GM19397 (cell line): ENCODE data around the gene ARHGAP22.

Experiments
- ATAC-seq: cut with Tn5 transposase; IDR thresholded peaks from one replicate; pipeline ENCODE4 v1.9.1; 2021; ENCODE audit warnings: mild to moderate bottlenecking, moderate library complexity; ENCODE audit not compliant: unreplicated experiment

The ARHGAP22 gene

DNA sequence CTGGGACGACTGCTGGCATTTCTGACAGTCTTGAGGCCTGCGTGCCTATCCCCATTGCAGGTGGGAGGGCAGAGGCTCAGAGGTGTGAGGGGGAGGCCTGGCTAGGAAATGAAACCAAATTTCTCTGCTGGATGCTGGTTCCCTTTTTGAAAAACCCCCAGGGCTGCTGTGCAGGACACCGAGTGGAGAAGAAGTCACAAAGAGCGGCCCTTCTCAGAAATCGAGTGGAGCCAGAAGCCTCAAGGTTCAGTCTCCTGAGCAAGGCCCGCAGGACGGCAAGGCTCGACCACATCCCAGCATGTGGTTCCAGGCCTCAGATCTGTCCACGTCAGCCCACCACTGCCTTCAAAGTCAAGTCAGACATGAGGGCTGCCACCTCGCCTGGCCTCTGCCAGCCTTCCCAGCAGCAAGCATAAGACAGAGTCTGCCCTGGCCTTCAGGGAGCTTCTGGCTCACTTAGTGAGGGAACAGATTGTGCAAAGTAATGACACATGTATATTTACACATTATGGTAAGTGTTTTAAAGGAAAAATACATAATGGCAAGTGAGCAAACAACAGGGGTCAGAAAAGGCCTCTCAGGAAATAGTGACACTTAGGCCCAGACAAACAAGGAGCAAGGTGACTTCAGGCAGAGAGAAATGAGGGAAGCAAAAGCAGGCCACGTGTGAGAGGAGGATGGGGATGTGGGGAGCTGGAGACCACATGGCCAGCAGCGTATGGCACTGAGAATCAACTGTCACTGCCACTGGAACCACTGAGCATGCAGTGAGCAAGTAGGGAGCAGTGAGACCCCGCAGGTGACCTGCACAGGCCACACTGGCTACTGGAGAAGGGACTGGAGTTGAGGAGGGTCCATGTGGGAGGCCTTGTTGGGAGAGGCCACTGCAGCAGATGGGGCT is 86.7 kb downstream of the ARHGAP22 start:
- ATAC-seq = no peak

GRCh38 chr10:48517482-48517881 is 87.4 kb downstream of the ARHGAP22 start:
- ATAC-seq = no peak

- no peak for ATAC-seq
These were observed 88.0 kb downstream of the ARHGAP22 start for GRCh38 chr10:48516911-48517310.

DNA sequence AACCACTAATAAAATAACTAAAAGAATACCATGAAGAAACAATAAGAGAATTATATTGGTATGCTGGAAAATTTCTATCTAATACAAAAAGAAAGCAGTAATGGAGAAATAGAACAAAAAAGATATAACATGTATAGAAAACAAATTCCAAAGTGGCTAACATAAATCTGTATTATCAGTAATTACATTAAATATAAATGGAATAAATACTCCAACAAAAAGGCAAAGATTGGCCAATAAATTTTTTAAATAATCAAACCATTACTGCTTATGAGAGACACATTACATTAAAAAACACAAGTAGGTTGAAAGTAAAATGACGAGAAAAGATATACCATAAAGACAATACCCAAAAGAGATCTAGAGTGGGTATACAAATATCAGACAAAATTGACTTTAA is 90.0 kb downstream of the ARHGAP22 start:
- no peak for ATAC-seq

DNA sequence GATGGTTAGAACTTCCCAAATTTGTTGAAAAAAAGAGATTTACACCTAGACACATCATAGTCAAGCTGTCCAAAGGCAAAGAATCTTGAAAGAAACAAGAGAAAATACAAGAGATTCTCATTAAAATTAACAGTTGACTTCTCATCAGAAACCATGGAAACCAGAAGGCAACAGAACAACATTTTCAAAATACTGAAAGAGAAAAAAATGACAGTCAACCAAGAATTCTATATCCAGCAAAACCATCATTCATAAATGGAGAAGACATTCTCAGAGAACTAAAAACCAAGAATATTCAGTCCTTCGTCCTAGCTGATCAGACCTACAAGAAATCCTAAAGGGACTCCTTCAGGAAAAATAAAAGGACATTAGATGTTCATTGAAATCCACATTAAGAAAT is 90.6 kb downstream of the ARHGAP22 start:
- no peak for ATAC-seq

- ATAC-seq = no peak
These were observed 92.0 kb downstream of the ARHGAP22 start for GRCh38 chr10:48512861-48513260.

DNA sequence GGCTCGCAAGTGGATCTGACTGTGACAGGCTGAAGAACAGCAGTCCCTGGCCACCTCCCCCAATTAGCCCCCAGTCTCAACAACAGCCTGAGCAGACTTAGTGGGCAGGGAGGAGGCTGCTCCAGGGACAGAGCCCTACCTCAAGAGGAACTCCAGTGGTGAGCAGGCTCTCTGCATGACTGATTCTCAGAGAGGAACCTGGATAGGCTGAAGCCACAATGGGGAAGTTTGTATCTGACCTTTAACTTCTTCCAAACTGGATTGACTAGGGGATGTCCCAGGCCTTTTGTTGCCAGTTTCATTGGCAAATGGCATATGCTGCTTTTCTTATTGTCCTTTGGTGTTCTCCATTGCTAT is 93.0 kb downstream of the ARHGAP22 start:
- ATAC-seq = no peak

DNA sequence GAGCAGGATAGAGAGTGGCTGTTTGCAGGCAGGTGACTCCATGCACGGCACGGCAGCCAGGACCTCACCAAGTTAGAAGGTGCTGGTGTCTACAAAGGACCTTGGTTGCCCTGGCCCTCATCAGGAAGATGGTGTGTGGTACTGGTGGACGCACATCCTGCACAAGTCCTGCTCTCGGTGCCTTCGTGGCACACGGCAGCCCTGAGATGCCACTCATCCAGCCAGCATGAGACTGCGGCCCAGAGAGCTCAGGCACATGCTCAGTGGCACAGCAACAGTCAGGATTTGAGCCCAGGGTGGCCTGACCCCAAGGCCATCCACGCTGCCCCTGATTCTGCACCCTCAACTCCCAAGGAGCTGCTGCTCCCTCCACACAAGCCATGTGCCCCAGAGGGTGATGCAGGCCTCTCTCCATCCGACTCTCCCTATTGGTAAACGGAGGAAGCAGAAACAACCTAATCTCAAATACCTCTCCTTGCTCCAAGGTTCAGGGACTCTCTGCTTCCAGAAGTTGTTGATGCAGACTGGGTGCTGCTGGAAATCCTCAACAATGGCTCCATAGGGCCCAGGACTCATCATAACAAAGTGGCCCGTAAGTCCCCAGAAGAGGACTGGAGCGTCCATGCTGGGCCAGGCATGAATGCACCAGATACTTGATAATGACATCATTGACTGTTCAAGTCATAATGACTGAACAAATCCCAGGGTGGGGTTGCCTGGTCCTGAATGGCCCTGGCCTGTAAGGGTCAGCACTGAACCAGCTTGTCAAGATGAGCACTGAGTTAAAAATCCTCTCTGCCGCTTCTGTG is 93.6 kb downstream of the ARHGAP22 start:
- no peak for ATAC-seq

DNA sequence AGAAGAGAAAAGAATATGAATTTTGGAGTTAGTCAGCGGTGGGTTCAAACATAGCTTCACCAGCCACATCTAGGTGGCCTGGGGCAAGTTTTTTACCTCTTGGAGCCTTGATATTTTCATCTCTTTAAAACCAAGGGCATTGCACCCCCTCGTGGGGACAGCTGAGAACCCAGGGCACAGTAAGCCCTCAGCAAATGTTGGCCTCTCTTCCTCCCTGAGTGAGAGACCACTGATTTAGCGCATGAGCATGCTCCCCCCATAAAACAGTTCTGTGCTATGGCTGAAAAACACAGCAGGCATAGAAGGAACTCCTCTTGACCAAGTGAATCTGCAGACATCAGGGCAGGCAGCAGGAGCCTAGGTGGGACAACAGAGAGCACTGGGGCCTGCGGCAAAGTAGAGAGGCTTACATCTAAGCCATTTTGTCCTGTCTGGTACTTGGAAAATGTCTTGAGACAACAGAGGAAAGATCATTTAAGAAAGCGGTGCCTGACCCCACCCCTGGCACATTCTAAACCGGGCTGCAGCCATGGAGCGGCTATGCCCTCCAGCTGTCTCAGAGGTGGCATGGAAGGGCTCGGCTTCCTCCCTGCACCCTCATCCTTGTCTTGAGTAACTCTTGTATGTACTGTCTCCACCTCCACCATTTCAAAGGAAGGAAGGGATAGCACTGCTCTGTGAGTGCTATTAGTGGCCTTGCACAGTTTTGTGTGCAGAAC is 94.7 kb downstream of the ARHGAP22 start:
- no peak for ATAC-seq

GRCh38 chr10:48508791-48509772 is 95.8 kb downstream of the ARHGAP22 start:
- ATAC-seq = no peak

DNA sequence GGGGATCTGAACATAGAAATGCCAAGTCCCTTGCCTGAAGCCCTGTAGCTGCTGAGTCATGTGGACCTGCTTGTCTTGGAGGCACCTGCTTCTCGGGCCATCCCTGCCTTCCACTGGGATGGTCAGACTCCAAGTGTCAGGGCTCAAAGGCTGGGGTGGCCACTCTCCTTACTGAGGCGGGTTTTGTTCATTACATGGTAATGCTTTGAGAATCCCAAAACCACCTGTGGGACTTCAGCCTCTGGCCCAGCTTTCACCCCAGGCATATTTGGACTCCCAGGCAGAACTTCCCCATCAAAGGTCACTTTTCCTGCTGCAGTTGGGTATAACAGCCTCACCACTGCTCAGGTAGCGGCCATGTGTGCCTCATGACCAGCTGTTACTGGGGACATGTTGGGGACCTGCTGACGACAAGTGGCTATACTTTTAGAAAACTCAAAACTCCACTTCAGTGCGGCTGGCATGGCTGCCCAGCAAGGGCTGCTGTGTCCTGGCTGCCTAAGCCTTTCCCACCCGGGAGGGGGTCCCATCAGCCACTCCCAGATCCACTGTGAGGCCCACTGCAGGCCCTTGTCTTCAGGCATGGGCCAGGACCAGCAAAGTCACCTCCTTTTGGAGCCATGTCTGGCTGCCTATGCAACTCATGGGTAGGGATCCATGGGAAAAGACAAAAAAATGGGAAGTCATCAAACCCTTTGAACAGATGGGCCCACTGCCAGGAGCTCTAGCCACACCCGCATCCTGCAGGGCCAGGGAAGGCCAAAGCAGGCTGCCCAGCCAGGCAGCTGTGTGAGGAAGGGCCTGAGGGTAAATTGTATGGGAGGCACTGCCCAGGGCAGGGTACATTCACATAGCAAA is 96.7 kb downstream of the ARHGAP22 start:
- ATAC-seq = no peak

GRCh38 chr10:48507494-48507893 is 97.4 kb downstream of the ARHGAP22 start:
- ATAC-seq = no peak

DNA sequence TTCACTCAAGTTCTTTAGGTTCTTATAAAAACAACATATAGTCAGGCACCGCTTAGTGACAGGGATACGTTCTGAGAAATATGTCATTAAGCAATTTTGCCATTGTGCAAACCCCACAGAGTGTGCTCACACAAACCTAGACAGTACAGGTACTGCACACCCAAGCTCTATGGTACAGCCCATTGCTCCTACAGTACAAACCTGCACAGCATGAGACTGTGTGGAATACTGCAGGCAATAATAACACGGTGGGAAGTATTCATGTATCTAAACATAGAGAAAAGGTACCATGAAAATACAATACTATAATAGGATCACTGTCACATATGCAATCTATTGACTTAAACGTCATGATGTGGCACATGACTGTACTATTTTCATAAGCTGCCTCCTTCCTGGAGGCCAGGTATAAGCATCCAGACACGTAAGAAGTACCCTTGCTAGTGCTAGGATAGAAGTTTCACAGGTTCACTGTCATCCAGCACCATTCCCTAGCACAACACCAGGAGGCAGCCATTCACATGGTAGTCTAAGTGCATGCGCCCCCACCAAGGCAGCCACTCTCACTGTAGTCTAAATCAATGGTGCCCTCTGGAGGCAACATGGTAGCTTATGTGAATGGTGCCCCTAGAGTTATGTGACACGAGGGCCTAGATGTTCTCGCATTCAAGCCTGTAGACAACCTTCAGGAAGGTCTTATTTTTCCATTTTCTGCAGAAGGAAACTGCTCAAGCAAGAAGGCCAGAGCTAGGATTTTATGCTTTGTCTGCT is 98.5 kb downstream of the ARHGAP22 start:
- no peak for ATAC-seq

GRCh38 chr10:48505394-48506112 is 99.3 kb downstream of the ARHGAP22 start:
- no peak for ATAC-seq

DNA sequence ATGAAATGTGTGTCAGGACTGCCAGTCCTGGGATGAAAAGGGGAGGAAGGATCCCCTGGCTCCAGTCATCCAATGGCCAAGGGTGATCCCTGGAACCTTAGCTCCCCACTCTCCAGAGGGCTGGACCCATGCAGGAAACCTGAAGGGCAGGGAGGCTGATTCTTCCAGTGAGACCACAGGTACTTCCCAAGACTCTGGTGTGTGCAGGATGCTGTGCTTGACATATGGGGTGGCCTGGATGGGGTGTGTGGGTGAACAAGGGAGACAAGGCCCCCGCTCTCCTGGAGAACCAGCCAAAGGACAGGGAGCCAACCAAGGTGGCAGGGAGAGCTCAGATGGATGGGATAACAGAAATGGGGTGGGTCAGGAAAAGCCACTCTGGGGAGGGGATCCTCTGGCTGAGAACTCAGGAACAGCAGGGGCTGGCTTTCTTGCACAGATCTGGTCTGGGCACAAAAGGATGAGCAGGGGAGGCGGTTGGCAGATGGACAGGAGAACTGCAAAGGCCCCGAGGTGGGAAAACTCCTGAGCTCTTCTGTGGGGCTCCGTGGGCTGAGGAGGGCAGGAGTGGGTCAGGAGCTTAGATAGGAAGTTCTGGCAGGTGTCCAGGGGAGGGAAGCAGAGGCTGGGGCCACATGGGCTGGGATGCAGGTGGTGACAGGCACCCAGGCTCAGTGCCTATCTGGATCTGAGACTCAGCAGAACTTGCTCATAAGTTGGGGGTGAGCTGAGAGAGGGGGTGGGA is 100.6 kb downstream of the ARHGAP22 start:
- ATAC-seq = no peak

DNA sequence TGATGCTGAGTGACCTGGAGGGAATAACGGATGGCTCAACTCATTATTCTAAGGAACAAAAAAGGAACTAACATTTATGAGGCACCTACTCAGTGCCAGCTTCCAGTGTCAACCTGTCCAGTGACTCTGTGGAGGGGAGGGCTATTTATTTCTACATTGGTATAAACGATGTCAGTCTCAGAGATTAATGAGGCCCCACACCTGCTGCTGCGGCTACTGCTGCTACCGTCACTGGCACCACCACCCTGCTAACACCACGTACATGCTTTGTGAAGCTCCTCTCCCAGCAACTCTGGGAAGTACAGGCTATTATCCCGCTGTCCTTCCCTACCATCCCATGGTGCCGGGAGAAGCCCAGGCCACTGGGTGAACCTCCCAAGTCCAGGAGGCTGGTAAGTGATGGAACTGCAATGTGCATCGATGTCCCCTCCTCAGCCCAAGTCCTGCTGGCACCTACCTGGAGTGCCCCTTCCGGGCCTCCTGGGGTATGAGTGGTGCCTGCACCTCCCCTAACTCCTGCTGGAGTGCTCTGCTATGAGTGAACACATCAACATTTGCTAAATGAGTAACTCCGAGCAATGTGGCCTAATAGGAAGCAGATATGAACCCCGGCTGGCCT is 101.5 kb downstream of the ARHGAP22 start:
- no peak for ATAC-seq

DNA sequence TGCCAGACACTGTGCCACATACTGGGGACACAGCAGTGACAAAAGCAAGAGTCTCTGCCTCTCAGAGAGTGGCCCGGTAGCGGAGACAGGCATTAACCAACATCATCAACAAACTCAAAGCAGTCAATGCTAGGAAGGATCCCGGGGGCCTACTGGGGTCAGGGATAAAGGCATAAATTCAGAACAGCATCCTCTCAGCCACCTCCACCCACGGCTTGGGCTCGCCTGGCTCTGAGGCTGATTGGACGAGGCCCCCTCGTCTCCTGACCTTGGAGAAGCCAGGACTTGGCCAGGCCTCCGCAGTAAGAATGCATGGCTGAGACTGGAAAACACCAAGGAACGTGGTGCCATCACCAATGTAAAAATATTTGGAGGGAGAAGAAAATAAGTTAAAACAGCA is 102.1 kb downstream of the ARHGAP22 start:
- no peak for ATAC-seq
